GM23338 (cell line): ENCODE results near the gene RAD9B.

Experiments used
- EZH2 ChIP-seq: fragments of 200-600 bp; sonication (generic); IDR thresholded peaks from one replicate; pipeline ENCODE4 v1.8.0; 2017; ENCODE audit warnings: antibody characterized with exemption, mild to moderate bottlenecking, low read depth; ENCODE audit not compliant: unreplicated experiment
- POLR2AphosphoS5 ChIP-seq: IDR thresholded peaks from 2 replicates; pipeline ENCODE4 v1.6.1; 2016; ENCODE audit warnings: antibody characterized with exemption, low read depth
- TF ChIP-seq, protein P1 (sequence below), 2 experiments: fragments of 200-600 bp in 1 of 2; sonication (generic) in 1 of 2; conservative IDR thresholded peaks; 2 replicates each; pipeline versions ENCODE4 v1.5.1 to v1.6.1; 2016 to 2017; ENCODE audit warnings: antibody characterized with exemption in 2 of 2, low read depth in 2 of 2, mild to moderate bottlenecking in 2 of 2, moderate library complexity in 1 of 2

DNA sequence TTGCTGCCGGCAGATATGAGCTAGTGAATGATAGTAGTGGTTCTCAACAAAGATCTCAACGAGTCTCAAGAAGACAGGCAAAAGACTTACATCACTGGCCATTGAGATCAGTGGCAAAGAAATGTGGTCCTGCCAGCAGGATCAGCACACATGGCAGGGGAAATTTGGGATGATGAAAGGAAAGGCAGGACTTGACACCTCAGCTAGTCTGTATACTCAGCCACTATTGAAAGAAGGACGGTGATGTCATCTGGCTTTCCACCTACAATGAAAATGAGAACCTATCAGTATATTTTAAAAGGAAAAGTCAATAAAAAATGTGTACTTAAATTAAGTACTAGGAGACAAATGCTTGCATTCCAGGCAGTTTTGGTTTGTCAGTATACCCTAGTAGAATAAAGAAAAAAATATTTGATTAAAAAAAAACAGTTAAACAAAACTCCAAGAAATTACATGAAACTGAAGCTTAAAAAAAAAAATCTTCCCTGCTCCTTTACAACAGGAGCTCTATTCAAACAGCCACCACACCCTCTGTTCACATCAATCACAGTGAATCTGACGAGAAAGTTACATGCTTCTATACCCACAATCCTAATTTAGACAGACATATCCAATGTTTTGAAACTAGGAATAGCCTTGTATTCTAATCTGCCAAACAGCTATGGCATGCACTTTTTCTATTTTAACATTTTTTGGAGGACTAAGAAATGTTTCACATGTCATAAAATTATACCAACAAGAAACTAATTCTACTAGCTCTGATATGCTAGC lies 34.9 kb downstream of the RAD9B start:
- TF ChIP-seq POLR2AphosphoS5 (no peak), EZH2 (no peak)
- TF ChIP-seq, protein P1, sequence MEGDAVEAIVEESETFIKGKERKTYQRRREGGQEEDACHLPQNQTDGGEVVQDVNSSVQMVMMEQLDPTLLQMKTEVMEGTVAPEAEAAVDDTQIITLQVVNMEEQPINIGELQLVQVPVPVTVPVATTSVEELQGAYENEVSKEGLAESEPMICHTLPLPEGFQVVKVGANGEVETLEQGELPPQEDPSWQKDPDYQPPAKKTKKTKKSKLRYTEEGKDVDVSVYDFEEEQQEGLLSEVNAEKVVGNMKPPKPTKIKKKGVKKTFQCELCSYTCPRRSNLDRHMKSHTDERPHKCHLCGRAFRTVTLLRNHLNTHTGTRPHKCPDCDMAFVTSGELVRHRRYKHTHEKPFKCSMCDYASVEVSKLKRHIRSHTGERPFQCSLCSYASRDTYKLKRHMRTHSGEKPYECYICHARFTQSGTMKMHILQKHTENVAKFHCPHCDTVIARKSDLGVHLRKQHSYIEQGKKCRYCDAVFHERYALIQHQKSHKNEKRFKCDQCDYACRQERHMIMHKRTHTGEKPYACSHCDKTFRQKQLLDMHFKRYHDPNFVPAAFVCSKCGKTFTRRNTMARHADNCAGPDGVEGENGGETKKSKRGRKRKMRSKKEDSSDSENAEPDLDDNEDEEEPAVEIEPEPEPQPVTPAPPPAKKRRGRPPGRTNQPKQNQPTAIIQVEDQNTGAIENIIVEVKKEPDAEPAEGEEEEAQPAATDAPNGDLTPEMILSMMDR (conservative IDR thresholded peaks at IDR 0.05; ENCODE audit: low read depth in 2 of 2): no peak
